Ishikawa (cell line): ENCODE data around the gene FAM163B.

Source experiments
- CEBPB ChIP-seq: IDR thresholded peaks from 2 replicates; pipeline ENCODE4 v1.6.1; 2012
- CREB1 ChIP-seq: IDR thresholded peaks from 2 replicates; pipeline ENCODE4 v1.6.1; 2012; ENCODE audit warnings: low read depth
- EGR1 ChIP-seq: IDR thresholded peaks from 2 replicates; pipeline ENCODE4 v1.6.1; 2012
- EP300 ChIP-seq: IDR thresholded peaks from 2 replicates; pipeline ENCODE4 v1.6.1; 2012; ENCODE audit warnings: borderline replicate concordance
- MAX ChIP-seq: IDR thresholded peaks from 2 replicates; pipeline ENCODE4 v1.6.1; 2012
- TEAD4 ChIP-seq: IDR thresholded peaks from 2 replicates; pipeline ENCODE4 v1.6.1; 2012
- USF1 ChIP-seq: IDR thresholded peaks from 2 replicates; pipeline ENCODE4 v1.6.1; 2012
- YY1 ChIP-seq: IDR thresholded peaks from 2 replicates; pipeline ENCODE4 v1.6.1; 2012; ENCODE audit warnings: low read depth

The FAM163B gene

DNA sequence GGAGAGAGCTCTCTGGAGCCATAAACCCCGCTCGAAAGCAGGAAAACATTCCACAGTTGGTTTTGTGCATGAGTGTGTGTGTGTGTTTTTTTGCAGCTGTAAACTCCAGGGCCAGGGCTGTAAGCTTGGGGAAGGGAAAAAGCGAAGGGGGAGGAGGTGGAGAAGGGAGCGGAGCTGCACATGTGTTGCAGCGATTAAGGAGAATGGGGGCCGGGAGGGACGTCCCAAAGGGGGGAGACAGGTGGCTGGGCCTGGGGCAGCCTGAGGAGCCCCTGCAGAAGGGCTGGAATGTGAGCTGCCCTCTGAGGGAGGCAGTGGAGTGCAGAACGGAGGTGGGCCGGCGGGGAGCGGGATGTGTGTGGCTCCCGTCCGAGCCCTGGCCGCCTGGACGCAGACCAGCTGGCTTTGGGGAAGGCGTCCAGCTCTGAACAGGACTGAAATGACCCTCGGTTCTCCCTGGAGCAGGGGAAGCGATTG is 81.7 kb downstream of the FAM163B start:
- TF ChIP-seq CREB1 (no peak), MAX (no peak), TEAD4 (no peak), USF1 (no peak), EGR1 (no peak), EP300 (no peak), YY1 (no peak), CEBPB (no peak)
